ENCODE data around the gene CRBN. TPM values are rescaled to one million over a fixed set of nuclear protein-coding genes. Genes with fewer than 3 reads are reported as not detected.

CRBN gene
- 10 to 100 TPM; 80.1 to 85.5 (median 81.1) TPM for polyA plus RNA-seq (ENCODE audit: insufficient read length in 3 of 3)

- DNase-seq (ENCODE audit: low read depth in 3 of 3, low spot score in 2 of 3): peak; percentile 62 to 72 (median 67)
These were observed at the start of gene CRBN for GRCh38 chr3:3179407-3180094. Gene CRBN, minus strand, starts transcription at chr3:3179691. Its CDS starts 4 bp downstream, at chr3:3179687.

- DNase-seq (ENCODE audit: low read depth in 3 of 3, low spot score in 2 of 3): no peak
These were observed 48.1 kb upstream of the CRBN start for GRCh38 chr3:3227640-3228039.

GRCh38 chr3:3221528-3221927, 42.0 kb upstream of the CRBN start:
- no peak for DNase-seq (ENCODE audit: low read depth in 3 of 3, low spot score in 2 of 3)

- DNase-seq (ENCODE audit: low read depth in 3 of 3, low spot score in 2 of 3): no peak
These were observed 36.9 kb upstream of the CRBN start for GRCh38 chr3:3216401-3216800.

- no peak for DNase-seq (ENCODE audit: low read depth in 3 of 3, low spot score in 2 of 3)
These were observed 33.4 kb upstream of the CRBN start for GRCh38 chr3:3212781-3213440.

GRCh38 chr3:3209714-3210113, 30.2 kb upstream of the CRBN start:
- no peak for DNase-seq (ENCODE audit: low read depth in 3 of 3, low spot score in 2 of 3)

- DNase-seq (ENCODE audit: low read depth in 3 of 3, low spot score in 2 of 3): no peak
These were observed 29.6 kb upstream of the CRBN start for GRCh38 chr3:3209057-3209456.

- DNase-seq (ENCODE audit: low read depth in 3 of 3, low spot score in 2 of 3): no peak
These were observed 22.1 kb upstream of the CRBN start for GRCh38 chr3:3201611-3202010.

- peak; percentile 36 to 65 (median 59) for DNase-seq (ENCODE audit: low read depth in 3 of 3, low spot score in 2 of 3)
These were observed 21.2 kb upstream of the CRBN start for GRCh38 chr3:3200632-3201212.

GRCh38 chr3:3199306-3199705, 19.8 kb upstream of the CRBN start:
- no peak for DNase-seq (ENCODE audit: low read depth in 3 of 3, low spot score in 2 of 3)

- no peak for DNase-seq (ENCODE audit: low read depth in 3 of 3, low spot score in 2 of 3)
These were observed 16.8 kb upstream of the CRBN start for GRCh38 chr3:3196148-3196861.

GRCh38 chr3:3194861-3195260, 15.4 kb upstream of the CRBN start:
- no peak for DNase-seq (ENCODE audit: low read depth in 3 of 3, low spot score in 2 of 3)

GRCh38 chr3:3192286-3192675, 12.8 kb upstream of the CRBN start:
- DNase-seq (ENCODE audit: low read depth in 3 of 3, low spot score in 2 of 3): no peak

- DNase-seq (ENCODE audit: low read depth in 3 of 3, low spot score in 2 of 3): no peak
These were observed 12.3 kb upstream of the CRBN start for GRCh38 chr3:3191675-3192285.

GRCh38 chr3:3189961-3190360, 10.5 kb upstream of the CRBN start:
- no peak for DNase-seq (ENCODE audit: low read depth in 3 of 3, low spot score in 2 of 3)

GRCh38 chr3:3189102-3189727, 9.7 kb upstream of the CRBN start:
- DNase-seq (ENCODE audit: low read depth in 3 of 3, low spot score in 2 of 3): no peak

GRCh38 chr3:3184876-3185275, 5.4 kb upstream of the CRBN start:
- DNase-seq (ENCODE audit: low read depth in 3 of 3, low spot score in 2 of 3): no peak

- DNase-seq (ENCODE audit: low read depth in 3 of 3, low spot score in 2 of 3): no peak
These were observed 965 bp upstream of the CRBN start for GRCh38 chr3:3180456-3180855.

GRCh38 chr3:3178498-3179328, 778 bp downstream of the CRBN start:
- no peak for DNase-seq (ENCODE audit: low read depth in 3 of 3, low spot score in 2 of 3)
